ENCODE data around the gene PGA5. TPM values are rescaled to one million over a fixed set of nuclear protein-coding genes. Genes with fewer than 3 reads are reported as not detected.
"Not testable (repeated sequence)": the region's sequence is repeated elsewhere in the genome, so short reads cannot be mapped to it uniquely, and the experiment has no call there.

The PGA5 gene
- total RNA-seq: not detected

- H3K9me3 Mint-ChIP-seq; H3K27me3 Mint-ChIP-seq (ENCODE audit: low read depth); ATAC-seq; H3K4me3 Mint-ChIP-seq; DNase-seq; H3K36me3 Mint-ChIP-seq (ENCODE audit: insufficient read depth); H3K4me1 Mint-ChIP-seq (ENCODE audit: low read depth): not testable (repeated sequence)
Observed at GRCh38 chr11:61240875-61241274, at the start of gene PGA5. Gene PGA5, plus strand, starts transcription at chr11:61241175. Its CDS starts 52 bp downstream, at chr11:61241227.

- Mint-ChIP-seq H3K4me3 (no peak overlapping the region), H3K36me3 (ENCODE audit: insufficient read depth) (no peaks in the 10 kb centered on the region)
- no peak for DNase-seq
Observed at GRCh38 chr11:61193596-61193995, 47.4 kb upstream of the PGA5 start.

DNA sequence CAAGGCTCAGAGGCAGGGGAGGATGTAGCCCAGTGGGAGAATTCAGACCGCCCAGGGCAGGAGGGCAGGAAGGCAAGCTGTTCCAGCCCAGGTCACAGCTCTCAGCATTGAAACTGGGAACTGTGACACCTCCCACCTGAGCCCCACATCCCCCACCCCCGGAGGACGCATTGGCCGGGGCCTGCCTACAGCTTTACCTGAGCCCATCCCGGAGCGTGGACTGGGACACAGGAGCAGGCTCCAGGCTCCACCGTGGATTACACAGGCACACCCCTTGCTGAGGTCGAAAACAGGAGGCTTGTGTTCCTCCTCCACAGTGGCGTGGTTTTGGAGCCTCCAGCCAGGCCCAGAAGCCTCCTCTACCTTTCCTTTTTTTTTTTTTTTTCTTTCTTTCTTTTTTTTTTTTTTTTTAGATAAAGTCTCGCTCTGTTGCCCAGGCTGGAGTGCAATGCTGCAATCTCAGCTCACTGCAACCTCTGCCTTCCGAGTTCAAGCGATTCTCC lies 46.8 kb upstream of the PGA5 start:
- no peak for DNase-seq
- Mint-ChIP-seq H3K4me3 (no peak overlapping the region), H3K27me3 (ENCODE audit: low read depth) (peaks cover 8% of the 10 kb centered on the region), H3K9me3 (no peaks in the 10 kb centered on the region), H3K36me3 (ENCODE audit: insufficient read depth) (no peaks in the 10 kb centered on the region), H3K4me1 (ENCODE audit: low read depth) (no peaks in the 10 kb centered on the region)
- ATAC-seq: no peak

More at GRCh38 chr11:61193596-61193995, 47.4 kb upstream of the PGA5 start:
- Mint-ChIP-seq H3K27me3 (ENCODE audit: low read depth) (peaks cover 8% of the 10 kb centered on the region), H3K9me3 (no peaks in the 10 kb centered on the region), H3K4me1 (ENCODE audit: low read depth) (no peaks in the 10 kb centered on the region)
- no peak for ATAC-seq

GRCh38 chr11:61194981-61195695 lies 45.8 kb upstream of the PGA5 start:
- Mint-ChIP-seq H3K4me1 (ENCODE audit: low read depth) (no peaks in the 10 kb centered on the region), H3K4me3 (no peak overlapping the region), H3K9me3 (no peaks in the 10 kb centered on the region), H3K27me3 (ENCODE audit: low read depth) (peaks cover 5% of the 10 kb centered on the region), H3K36me3 (ENCODE audit: insufficient read depth) (no peaks in the 10 kb centered on the region)
- DNase-seq (no peak), ATAC-seq (no peak)

DNA sequence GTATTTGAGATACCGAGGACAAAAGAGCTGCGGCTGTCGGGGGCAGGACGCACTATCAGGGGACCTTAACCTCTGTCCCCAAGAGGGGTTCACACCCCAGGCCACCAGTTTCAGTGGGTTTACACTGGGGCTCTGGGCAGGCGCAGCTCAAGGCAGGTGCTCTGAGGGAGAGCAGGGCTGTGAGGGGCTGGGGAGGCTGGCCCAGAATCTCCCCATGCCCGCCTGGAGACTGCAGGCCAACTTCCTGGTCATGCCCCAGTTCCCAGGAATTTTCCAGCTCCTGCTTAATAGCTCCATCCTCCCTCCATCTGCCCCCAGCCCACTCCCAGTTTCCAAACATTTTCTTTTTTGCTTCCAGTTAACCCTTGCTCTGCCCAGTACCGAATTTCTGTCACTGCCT lies 45.3 kb upstream of the PGA5 start:
- no peaks in the 10 kb centered on the region for H3K36me3 Mint-ChIP-seq (ENCODE audit: insufficient read depth)

GRCh38 chr11:61198361-61198760 lies 42.6 kb upstream of the PGA5 start:
- no peak for ATAC-seq
- Mint-ChIP-seq H3K4me3 (no peak overlapping the region), H3K9me3 (no peaks in the 10 kb centered on the region), H3K4me1 (ENCODE audit: low read depth) (no peaks in the 10 kb centered on the region), H3K36me3 (ENCODE audit: insufficient read depth) (no peaks in the 10 kb centered on the region), H3K27me3 (ENCODE audit: low read depth) (peaks cover 16% of the 10 kb centered on the region)
- DNase-seq: no peak

More for the DNA sequence above, 45.3 kb upstream of the PGA5 start:
- peaks cover 8% of the 10 kb centered on the region for H3K27me3 Mint-ChIP-seq (ENCODE audit: low read depth)
- H3K4me1 Mint-ChIP-seq (ENCODE audit: low read depth): no peaks in the 10 kb centered on the region
- ATAC-seq (no peak), DNase-seq (no peak)
- no peaks in the 10 kb centered on the region for H3K9me3 Mint-ChIP-seq
- no peak overlapping the region for H3K4me3 Mint-ChIP-seq

- no peak for DNase-seq
- no peaks in the 10 kb centered on the region for H3K9me3 Mint-ChIP-seq
- H3K27me3 Mint-ChIP-seq (ENCODE audit: low read depth): peaks cover 16% of the 10 kb centered on the region
- no peak overlapping the region for H3K4me3 Mint-ChIP-seq
- no peak for ATAC-seq
- H3K36me3 Mint-ChIP-seq (ENCODE audit: insufficient read depth): no peaks in the 10 kb centered on the region
- H3K4me1 Mint-ChIP-seq (ENCODE audit: low read depth): no peaks in the 10 kb centered on the region
Observed at GRCh38 chr11:61198948-61199523, 41.9 kb upstream of the PGA5 start.

DNA sequence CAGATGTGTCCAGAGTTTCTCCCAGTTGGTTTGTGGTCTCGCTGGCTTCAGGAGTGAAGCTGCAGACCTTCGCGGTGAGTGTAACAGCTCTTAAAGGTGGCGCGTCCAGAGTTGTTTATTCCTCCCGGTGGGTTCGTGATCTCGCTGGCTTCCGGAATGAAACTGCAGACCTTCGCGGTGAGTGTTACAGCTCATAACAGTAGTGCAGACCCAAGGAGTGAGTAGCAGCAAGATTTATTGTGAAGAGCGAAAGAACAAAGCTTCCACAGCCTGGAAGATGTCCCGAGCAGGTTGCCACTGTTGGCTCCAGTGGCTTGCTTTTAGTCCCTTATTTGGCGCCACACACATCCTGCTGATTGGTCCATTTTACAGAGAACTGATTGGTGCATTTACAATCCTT lies 39.5 kb upstream of the PGA5 start:
- Mint-ChIP-seq H3K9me3 (no peaks in the 10 kb centered on the region), H3K4me1 (ENCODE audit: low read depth) (no peaks in the 10 kb centered on the region), H3K27me3 (ENCODE audit: low read depth) (peaks cover 14% of the 10 kb centered on the region), H3K36me3 (ENCODE audit: insufficient read depth) (no peaks in the 10 kb centered on the region), H3K4me3 (no peak overlapping the region)
- no peak for DNase-seq
- no peak for ATAC-seq

- H3K36me3 Mint-ChIP-seq (ENCODE audit: insufficient read depth); ATAC-seq; H3K4me3 Mint-ChIP-seq; DNase-seq; H3K4me1 Mint-ChIP-seq (ENCODE audit: low read depth); H3K9me3 Mint-ChIP-seq: not testable (repeated sequence)
- peaks cover 11% of the 10 kb centered on the region for H3K27me3 Mint-ChIP-seq (ENCODE audit: low read depth)
Observed at GRCh38 chr11:61202950-61203746, 37.8 kb upstream of the PGA5 start, which contains the start of gene PGA3. Gene PGA3, plus strand, starts transcription at chr11:61203515. Its CDS starts 50 bp downstream, at chr11:61203565.

DNA sequence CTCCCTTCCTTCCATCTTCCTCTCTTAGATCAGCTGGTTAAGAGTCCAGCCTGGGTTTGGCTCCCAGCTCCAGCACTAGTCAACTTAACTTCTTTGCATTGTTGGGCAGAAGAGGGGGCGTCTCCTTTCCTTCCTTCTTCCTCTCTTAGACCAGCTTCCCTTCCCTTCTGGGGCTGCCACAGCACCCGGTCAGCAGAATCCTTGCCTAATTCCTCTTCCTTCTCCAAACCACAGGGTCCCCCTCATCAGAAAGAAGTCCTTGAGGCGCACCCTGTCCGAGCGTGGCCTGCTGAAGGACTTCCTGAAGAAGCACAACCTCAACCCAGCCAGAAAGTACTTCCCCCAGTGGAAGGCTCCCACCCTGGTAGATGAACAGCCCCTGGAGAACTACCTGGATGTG lies 37.1 kb upstream of the PGA5 start:
- ATAC-seq; H3K36me3 Mint-ChIP-seq (ENCODE audit: insufficient read depth); H3K4me1 Mint-ChIP-seq (ENCODE audit: low read depth); H3K4me3 Mint-ChIP-seq; H3K9me3 Mint-ChIP-seq; DNase-seq: not testable (repeated sequence)
- H3K27me3 Mint-ChIP-seq (ENCODE audit: low read depth): peaks cover 11% of the 10 kb centered on the region

DNA sequence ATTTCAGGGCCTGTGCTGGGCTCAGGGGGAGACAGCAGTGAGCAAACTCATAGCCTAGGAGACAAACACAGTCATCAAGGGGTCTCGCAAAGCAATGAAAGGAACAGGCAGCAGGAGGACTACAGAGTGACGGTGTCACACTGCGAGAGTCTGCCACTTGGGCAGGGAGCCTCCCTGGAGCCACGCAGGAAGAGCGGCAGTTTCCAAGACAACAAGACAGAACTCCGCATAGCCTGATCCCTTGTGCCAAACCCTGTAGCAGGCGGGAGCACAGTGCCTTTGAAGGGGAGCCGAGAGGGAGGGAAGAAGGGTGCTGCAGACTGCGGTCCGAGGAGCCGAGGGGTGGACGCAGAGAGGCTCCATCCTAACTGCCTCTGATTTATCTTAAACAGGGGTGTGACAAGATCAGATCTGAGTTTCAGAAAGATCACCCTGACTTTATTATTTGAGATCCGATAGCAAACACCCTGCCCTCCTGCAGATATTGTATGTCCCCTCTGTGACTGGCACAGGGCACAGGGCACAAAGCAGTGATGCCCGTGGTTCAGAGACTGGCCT lies 36.4 kb upstream of the PGA5 start:
- not testable (repeated sequence) for ATAC-seq; H3K36me3 Mint-ChIP-seq (ENCODE audit: insufficient read depth); DNase-seq; H3K9me3 Mint-ChIP-seq; H3K4me1 Mint-ChIP-seq (ENCODE audit: low read depth); H3K4me3 Mint-ChIP-seq
- H3K27me3 Mint-ChIP-seq (ENCODE audit: low read depth): peaks cover 11% of the 10 kb centered on the region

- H3K4me3 Mint-ChIP-seq; H3K36me3 Mint-ChIP-seq (ENCODE audit: insufficient read depth); H3K4me1 Mint-ChIP-seq (ENCODE audit: low read depth); ATAC-seq; H3K9me3 Mint-ChIP-seq; DNase-seq; H3K27me3 Mint-ChIP-seq (ENCODE audit: low read depth): not testable (repeated sequence)
Observed at GRCh38 chr11:61207636-61208310, 33.2 kb upstream of the PGA5 start.

- not testable (repeated sequence) for ATAC-seq; H3K36me3 Mint-ChIP-seq (ENCODE audit: insufficient read depth); H3K4me1 Mint-ChIP-seq (ENCODE audit: low read depth); H3K27me3 Mint-ChIP-seq (ENCODE audit: low read depth); H3K9me3 Mint-ChIP-seq; H3K4me3 Mint-ChIP-seq; DNase-seq
Observed at GRCh38 chr11:61210629-61211028, 30.3 kb upstream of the PGA5 start.

Measured in activated T-cell treated with anti-CD3 and anti-CD28 coated beads, Interleukin-2, amount 50 U/mL, for 4 hours (primary cell).